ENCODE measurements around the gene NCDN.
A peak's percentile ranks its signal among the peaks of the same experiment; 100 is the strongest.

NCDN gene

GRCh38 chr1:35564037-35564883, 6.7 kb downstream of the NCDN start:
- Histone ChIP-seq H3K4me1 (ENCODE audit: control insufficient read depth, low read depth, low read length) (no peaks in the 10 kb centered on the region), H2BK5ac (ENCODE audit: low read length) (no peak overlapping the region), H3K27ac (ENCODE audit: low read depth, low read length) (no peak overlapping the region), H4K8ac (ENCODE audit: low read depth, low read length) (no peak overlapping the region), H2AK5ac (ENCODE audit: low read length) (no peak overlapping the region), H3K23ac (ENCODE audit: low read length) (no peak overlapping the region), H3K4me3 (ENCODE audit: low read length) (no peak overlapping the region), H3K56ac (ENCODE audit: low read length) (peak overlapping the region; percentile 28), H2BK15ac (replicated peaks; ENCODE audit: low read depth) (no peak overlapping the region), H3K4ac (ENCODE audit: low read depth, low read length) (no peak overlapping the region), H3K79me2 (ENCODE audit: control insufficient read depth, insufficient read depth, low read length) (no peaks in the 10 kb centered on the region), H4K5ac (ENCODE audit: low read length) (no peak overlapping the region), H3K27me3 (ENCODE audit: insufficient read depth, low read length, poor library complexity) (no peaks in the 10 kb centered on the region), H3K79me1 (ENCODE audit: low read length) (peaks cover 5% of the 10 kb centered on the region), H3K4me2 (ENCODE audit: low read length) (no peak overlapping the region), H2BK120ac (ENCODE audit: low read depth, low read length) (no peak overlapping the region), H3K9ac (ENCODE audit: low read length) (no peak overlapping the region), H3K18ac (ENCODE audit: low read length) (no peak overlapping the region), H3K36me3 (ENCODE audit: control insufficient read depth, insufficient read depth, low read length) (peaks cover 4% of the 10 kb centered on the region)
- WGBS (ENCODE audit: extremely low coverage, insufficient coverage, low lambda C conversion rate): no CpG with 5 or more reads among the region's 9 CpGs
- peak; percentile 89 for DNase-seq

- peaks cover 4% of the 10 kb centered on the region for H3K36me3 ChIP-seq (ENCODE audit: control insufficient read depth, insufficient read depth, low read length)
- H4K5ac ChIP-seq (ENCODE audit: low read length): no peak overlapping the region
- H3K18ac ChIP-seq (ENCODE audit: low read length): no peak overlapping the region
- H3K23ac ChIP-seq (ENCODE audit: low read length): no peak overlapping the region
- no peak overlapping the region for H2BK5ac ChIP-seq (ENCODE audit: low read length)
- H3K56ac ChIP-seq (ENCODE audit: low read length): no peak overlapping the region
- H2AK5ac ChIP-seq (ENCODE audit: low read length): no peak overlapping the region
- no peaks in the 10 kb centered on the region for H3K4me1 ChIP-seq (ENCODE audit: control insufficient read depth, low read depth, low read length)
- no peak overlapping the region for H3K9ac ChIP-seq (ENCODE audit: low read length)
- no peak overlapping the region for H3K27ac ChIP-seq (ENCODE audit: low read depth, low read length)
- no peaks in the 10 kb centered on the region for H3K79me2 ChIP-seq (ENCODE audit: control insufficient read depth, insufficient read depth, low read length)
- no CpG with 5 or more reads among the region's 28 CpGs for WGBS (ENCODE audit: extremely low coverage, insufficient coverage, low lambda C conversion rate)
- no peak overlapping the region for H2BK15ac ChIP-seq (replicated peaks; ENCODE audit: low read depth)
- H3K4me2 ChIP-seq (ENCODE audit: low read length): no peak overlapping the region
- no peak overlapping the region for H4K8ac ChIP-seq (ENCODE audit: low read depth, low read length)
- peaks cover 4% of the 10 kb centered on the region for H3K79me1 ChIP-seq (ENCODE audit: low read length)
- no peak for DNase-seq
- H3K4me3 ChIP-seq (ENCODE audit: low read length): no peak overlapping the region
- H2BK120ac ChIP-seq (ENCODE audit: low read depth, low read length): no peak overlapping the region
- no peaks in the 10 kb centered on the region for H3K27me3 ChIP-seq (ENCODE audit: insufficient read depth, low read length, poor library complexity)
- H3K4ac ChIP-seq (ENCODE audit: low read depth, low read length): no peak overlapping the region
These were observed 7.5 kb downstream of the NCDN start for GRCh38 chr1:35564884-35565741.

GRCh38 chr1:35565742-35566133, 8.1 kb downstream of the NCDN start:
- no peak overlapping the region for H3K18ac ChIP-seq (ENCODE audit: low read length)
- no peak overlapping the region for H2BK120ac ChIP-seq (ENCODE audit: low read depth, low read length)
- no peak overlapping the region for H3K56ac ChIP-seq (ENCODE audit: low read length)
- H2AK5ac ChIP-seq (ENCODE audit: low read length): no peak overlapping the region
- H3K4me3 ChIP-seq (ENCODE audit: low read length): no peak overlapping the region
- H3K27ac ChIP-seq (ENCODE audit: low read depth, low read length): no peak overlapping the region
- no peak overlapping the region for H4K8ac ChIP-seq (ENCODE audit: low read depth, low read length)
- H2BK15ac ChIP-seq (replicated peaks; ENCODE audit: low read depth): no peak overlapping the region
- H3K9ac ChIP-seq (ENCODE audit: low read length): no peak overlapping the region
- H3K4me1 ChIP-seq (ENCODE audit: control insufficient read depth, low read depth, low read length): no peaks in the 10 kb centered on the region
- no peak overlapping the region for H3K23ac ChIP-seq (ENCODE audit: low read length)
- no peaks in the 10 kb centered on the region for H3K79me2 ChIP-seq (ENCODE audit: control insufficient read depth, insufficient read depth, low read length)
- H3K36me3 ChIP-seq (ENCODE audit: control insufficient read depth, insufficient read depth, low read length): peaks cover 4% of the 10 kb centered on the region
- H4K5ac ChIP-seq (ENCODE audit: low read length): no peak overlapping the region
- H3K27me3 ChIP-seq (ENCODE audit: insufficient read depth, low read length, poor library complexity): no peaks in the 10 kb centered on the region
- H3K79me1 ChIP-seq (ENCODE audit: low read length): peaks cover 4% of the 10 kb centered on the region
- DNase-seq: no peak
- H3K4ac ChIP-seq (ENCODE audit: low read depth, low read length): no peak overlapping the region
- no peak overlapping the region for H3K4me2 ChIP-seq (ENCODE audit: low read length)
- no CpG with 5 or more reads among the region's 11 CpGs for WGBS (ENCODE audit: extremely low coverage, insufficient coverage, low lambda C conversion rate)
- H2BK5ac ChIP-seq (ENCODE audit: low read length): no peak overlapping the region

- Histone ChIP-seq H3K79me2 (ENCODE audit: control insufficient read depth, insufficient read depth, low read length) (no peaks in the 10 kb centered on the region), H3K56ac (ENCODE audit: low read length) (no peak overlapping the region), H4K5ac (ENCODE audit: low read length) (no peak overlapping the region), H3K27me3 (ENCODE audit: insufficient read depth, low read length, poor library complexity) (peaks cover 16% of the 10 kb centered on the region), H2AK5ac (ENCODE audit: low read length) (no peak overlapping the region), H3K18ac (ENCODE audit: low read length) (no peak overlapping the region), H2BK120ac (ENCODE audit: low read depth, low read length) (no peak overlapping the region), H3K79me1 (ENCODE audit: low read length) (no peaks in the 10 kb centered on the region), H2BK5ac (ENCODE audit: low read length) (no peak overlapping the region), H3K9ac (ENCODE audit: low read length) (no peak overlapping the region), H3K36me3 (ENCODE audit: control insufficient read depth, insufficient read depth, low read length) (peaks cover 1% of the 10 kb centered on the region), H3K4me2 (ENCODE audit: low read length) (no peak overlapping the region), H4K8ac (ENCODE audit: low read depth, low read length) (no peak overlapping the region), H3K4ac (ENCODE audit: low read depth, low read length) (no peak overlapping the region), H3K27ac (ENCODE audit: low read depth, low read length) (no peak overlapping the region), H2BK15ac (replicated peaks; ENCODE audit: low read depth) (no peak overlapping the region), H3K4me3 (ENCODE audit: low read length) (no peak overlapping the region), H3K23ac (ENCODE audit: low read length) (no peak overlapping the region), H3K4me1 (ENCODE audit: control insufficient read depth, low read depth, low read length) (peaks cover 2% of the 10 kb centered on the region)
- DNase-seq: peak; percentile 56
- no CpG with 5 or more reads among the region's 9 CpGs for WGBS (ENCODE audit: extremely low coverage, insufficient coverage, low lambda C conversion rate)
These were observed 10.5 kb downstream of the NCDN start for GRCh38 chr1:35567947-35568558.

DNA sequence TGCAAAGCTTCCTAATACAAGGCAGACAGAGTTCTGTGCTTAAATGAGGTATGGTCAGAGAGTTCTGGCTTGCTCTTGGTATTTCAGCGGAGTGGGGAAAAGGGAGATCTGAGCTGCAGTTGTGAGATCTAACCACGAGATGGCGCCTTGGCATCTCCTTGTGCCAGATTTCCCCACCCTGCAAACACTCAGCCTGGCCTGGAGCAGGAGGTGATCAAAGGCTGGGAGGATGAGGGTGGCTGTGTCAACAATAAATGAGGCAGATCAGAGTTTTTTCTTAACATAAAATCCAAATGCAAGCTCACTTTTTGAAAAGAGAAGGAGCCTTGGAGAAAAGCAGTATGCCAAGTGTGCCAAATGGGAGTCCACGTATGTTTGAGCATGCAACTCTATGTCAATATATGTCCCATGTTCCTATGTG, 11.4 kb downstream of the NCDN start:
- Histone ChIP-seq H3K9ac (ENCODE audit: low read length) (no peak overlapping the region), H3K56ac (ENCODE audit: low read length) (no peak overlapping the region)

More for the DNA sequence above, 11.4 kb downstream of the NCDN start:
- H3K79me1 ChIP-seq (ENCODE audit: low read length): no peaks in the 10 kb centered on the region
- no CpG with 5 or more reads among the region's 4 CpGs for WGBS (ENCODE audit: extremely low coverage, insufficient coverage, low lambda C conversion rate)
- H3K4me1 ChIP-seq (ENCODE audit: control insufficient read depth, low read depth, low read length): peaks cover 2% of the 10 kb centered on the region
- H3K27me3 ChIP-seq (ENCODE audit: insufficient read depth, low read length, poor library complexity): peaks cover 26% of the 10 kb centered on the region
- no peak overlapping the region for H4K5ac ChIP-seq (ENCODE audit: low read length)
- H3K27ac ChIP-seq (ENCODE audit: low read depth, low read length): no peak overlapping the region
- H3K79me2 ChIP-seq (ENCODE audit: control insufficient read depth, insufficient read depth, low read length): no peaks in the 10 kb centered on the region
- H3K4me3 ChIP-seq (ENCODE audit: low read length): no peak overlapping the region
- no peak overlapping the region for H2BK120ac ChIP-seq (ENCODE audit: low read depth, low read length)
- no peak overlapping the region for H4K8ac ChIP-seq (ENCODE audit: low read depth, low read length)
- H3K23ac ChIP-seq (ENCODE audit: low read length): no peak overlapping the region
- H3K4me2 ChIP-seq (ENCODE audit: low read length): no peak overlapping the region
- peaks cover 1% of the 10 kb centered on the region for H3K36me3 ChIP-seq (ENCODE audit: control insufficient read depth, insufficient read depth, low read length)
- no peak overlapping the region for H2AK5ac ChIP-seq (ENCODE audit: low read length)
- no peak overlapping the region for H2BK5ac ChIP-seq (ENCODE audit: low read length)
- H3K4ac ChIP-seq (ENCODE audit: low read depth, low read length): no peak overlapping the region
- H3K18ac ChIP-seq (ENCODE audit: low read length): no peak overlapping the region
- peak; percentile 79 for DNase-seq
- no peak overlapping the region for H2BK15ac ChIP-seq (replicated peaks; ENCODE audit: low read depth)

All from mesendoderm (in vitro differentiated cells).